AG20443 (cell line): Measurements from ENCODE around the gene TIMM50.

Source experiments
- DNase-seq: peaks from one replicate; pipeline ENCODE4 v3.0.0; 2012; ENCODE audit warnings: low spot score, mixed read lengths

TIMM50 gene

DNA sequence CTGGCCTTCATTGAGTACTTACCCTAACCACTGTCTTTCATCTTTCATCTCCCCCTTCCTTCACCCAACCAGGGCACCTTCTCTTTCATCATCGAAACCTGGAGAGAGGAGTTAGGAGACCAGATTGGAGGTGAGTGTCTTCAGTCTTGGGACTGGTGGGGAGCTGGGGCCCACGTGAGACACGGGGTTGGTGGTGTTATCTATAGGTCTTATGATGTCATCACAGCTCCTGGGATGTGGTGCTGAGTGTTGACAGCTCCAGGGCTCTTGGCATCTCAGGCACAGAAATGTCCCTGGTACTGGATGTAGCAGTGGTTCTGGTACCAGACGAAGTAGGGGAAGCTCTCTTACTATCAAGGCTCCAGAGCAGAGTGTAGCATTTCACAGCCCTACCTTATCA, 19.9 kb downstream of the TIMM50 start:
- DNase-seq = no peak

DNA sequence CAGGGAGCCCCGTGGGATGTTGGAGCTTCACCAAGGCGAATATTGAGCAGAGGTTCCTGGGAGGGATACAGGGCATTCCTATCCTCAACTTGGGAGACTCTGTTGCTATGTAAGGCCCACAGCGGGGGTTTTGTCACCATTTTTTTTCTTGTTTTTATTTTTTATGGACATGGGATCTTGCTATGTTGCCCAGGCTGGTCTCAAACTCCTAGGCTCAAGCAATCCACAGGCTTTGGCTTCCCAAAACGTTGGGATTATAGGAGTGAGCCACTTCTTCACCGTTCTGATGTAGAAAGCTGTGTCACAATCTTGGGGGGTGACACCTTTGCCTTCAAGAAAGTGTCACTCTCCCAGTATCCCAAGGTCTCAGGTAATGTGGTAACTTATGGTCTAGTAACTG, 20.7 kb downstream of the TIMM50 start:
- no peak for DNase-seq

GRCh38 chr19:39502640-39503417, 22.2 kb downstream of the TIMM50 start:
- DNase-seq = peak; percentile 95

GRCh38 chr19:39506598-39506943, 25.9 kb downstream of the TIMM50 start:
- DNase-seq = no peak

DNA sequence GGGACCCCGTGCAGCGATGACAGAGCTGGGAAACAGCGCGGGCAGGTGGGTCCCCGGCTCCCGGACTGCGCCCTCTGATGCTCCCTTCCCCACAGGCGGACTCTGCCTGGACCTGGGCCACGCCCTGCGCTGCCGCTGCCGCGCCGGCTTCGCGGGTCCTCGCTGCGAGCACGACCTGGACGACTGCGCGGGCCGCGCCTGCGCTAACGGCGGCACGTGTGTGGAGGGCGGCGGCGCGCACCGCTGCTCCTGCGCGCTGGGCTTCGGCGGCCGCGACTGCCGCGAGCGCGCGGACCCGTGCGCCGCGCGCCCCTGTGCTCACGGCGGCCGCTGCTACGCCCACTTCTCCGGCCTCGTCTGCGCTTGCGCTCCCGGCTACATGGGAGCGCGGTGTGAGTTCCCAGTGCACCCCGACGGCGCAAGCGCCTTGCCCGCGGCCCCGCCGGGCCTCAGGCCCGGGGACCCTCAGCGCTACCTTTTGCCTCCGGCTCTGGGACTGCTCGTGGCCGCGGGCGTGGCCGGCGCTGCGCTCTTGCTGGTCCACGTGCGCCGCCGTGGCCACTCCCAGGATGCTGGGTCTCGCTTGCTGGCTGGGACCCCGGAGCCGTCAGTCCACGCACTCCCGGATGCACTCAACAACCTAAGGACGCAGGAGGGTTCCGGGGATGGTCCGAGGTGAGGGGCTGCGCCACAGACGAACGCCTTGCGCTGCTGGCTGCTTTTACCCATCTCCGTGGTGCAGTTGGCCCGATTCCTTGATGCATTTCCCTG, 26.5 kb downstream of the TIMM50 start:
- DNase-seq = peak; percentile 88

DNA sequence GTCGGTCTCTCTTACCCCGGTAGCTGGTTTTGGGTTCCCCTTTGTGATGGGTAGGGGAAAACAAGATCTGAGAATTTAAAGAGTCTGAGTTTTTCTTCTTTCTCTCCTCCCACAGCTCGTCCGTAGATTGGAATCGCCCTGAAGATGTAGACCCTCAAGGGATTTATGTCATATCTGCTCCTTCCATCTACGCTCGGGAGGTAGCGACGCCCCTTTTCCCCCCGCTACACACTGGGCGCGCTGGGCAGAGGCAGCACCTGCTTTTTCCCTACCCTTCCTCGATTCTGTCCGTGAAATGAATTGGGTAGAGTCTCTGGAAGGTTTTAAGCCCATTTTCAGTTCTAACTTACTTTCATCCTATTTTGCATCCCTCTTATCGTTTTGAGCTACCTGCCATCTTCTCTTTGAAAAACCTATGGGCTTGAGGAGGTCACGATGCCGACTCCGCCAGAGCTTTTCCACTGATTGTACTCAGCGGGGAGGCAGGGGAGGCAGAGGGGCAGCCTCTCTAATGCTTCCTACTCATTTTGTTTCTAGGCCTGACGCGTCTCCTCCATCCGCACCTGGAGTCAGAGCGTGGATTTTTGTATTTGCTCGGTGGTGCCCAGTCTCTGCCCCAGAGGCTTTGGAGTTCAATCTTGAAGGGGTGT, 27.2 kb downstream of the TIMM50 start:
- no peak for DNase-seq

DNA sequence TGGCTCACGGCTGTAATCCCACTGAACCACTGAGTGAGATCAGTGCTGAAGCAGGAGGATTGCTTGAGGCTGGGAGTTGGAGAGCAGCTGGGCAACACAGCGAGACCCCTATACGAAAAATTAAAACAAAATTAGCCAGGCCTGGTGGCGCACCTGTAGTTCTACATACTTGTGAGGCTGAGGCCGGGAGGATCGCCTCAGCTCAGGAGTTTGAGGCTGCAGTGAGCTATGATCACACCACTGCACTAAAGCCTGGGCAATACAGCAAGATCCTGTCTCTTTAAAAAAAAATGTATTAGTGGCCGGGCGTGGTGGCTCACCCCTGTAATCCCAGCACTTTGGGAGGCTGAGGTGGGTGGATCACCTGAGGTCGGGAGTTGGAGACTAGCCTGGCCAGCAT, 28.0 kb downstream of the TIMM50 start:
- no peak for DNase-seq

DNA sequence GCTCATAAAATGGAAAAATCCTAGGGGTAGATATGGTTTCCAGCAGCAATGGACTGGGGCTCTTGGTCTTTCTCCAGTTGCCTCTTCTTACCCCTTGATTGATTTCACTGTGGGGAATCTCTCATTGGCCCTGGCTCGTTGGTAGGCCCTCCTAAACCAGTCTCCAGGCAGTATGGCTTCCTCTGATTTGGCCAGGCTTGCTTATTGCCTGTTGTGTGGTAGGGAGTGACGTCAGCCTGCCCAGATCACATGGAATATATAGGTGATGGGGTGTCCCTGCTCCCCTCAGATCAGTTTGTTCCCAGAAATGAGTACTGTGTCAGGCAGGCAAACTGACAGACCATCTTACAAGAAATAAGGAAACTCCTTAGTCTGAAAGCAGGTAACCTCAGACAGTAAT, 28.6 kb downstream of the TIMM50 start:
- no peak for DNase-seq

DNA sequence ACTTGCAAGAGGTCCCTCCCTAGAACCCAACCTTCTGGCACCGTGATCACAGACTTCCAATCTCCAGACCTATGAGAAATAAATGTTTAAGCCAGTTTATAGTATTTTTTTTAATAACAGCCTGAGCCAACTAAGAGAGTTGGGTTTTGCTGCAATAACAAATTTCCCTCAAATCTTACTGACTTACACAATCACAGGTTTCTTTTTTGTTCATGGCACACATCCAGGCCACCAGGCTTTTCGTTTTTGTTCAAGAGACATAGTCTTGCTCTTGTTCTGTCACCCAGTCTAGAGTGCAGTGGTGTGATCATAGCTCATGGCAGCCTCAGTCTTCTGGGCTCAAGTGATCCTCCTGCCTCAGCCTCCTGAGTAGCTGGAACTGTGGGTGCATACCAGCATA, 32.4 kb downstream of the TIMM50 start:
- no peak for DNase-seq

DNA sequence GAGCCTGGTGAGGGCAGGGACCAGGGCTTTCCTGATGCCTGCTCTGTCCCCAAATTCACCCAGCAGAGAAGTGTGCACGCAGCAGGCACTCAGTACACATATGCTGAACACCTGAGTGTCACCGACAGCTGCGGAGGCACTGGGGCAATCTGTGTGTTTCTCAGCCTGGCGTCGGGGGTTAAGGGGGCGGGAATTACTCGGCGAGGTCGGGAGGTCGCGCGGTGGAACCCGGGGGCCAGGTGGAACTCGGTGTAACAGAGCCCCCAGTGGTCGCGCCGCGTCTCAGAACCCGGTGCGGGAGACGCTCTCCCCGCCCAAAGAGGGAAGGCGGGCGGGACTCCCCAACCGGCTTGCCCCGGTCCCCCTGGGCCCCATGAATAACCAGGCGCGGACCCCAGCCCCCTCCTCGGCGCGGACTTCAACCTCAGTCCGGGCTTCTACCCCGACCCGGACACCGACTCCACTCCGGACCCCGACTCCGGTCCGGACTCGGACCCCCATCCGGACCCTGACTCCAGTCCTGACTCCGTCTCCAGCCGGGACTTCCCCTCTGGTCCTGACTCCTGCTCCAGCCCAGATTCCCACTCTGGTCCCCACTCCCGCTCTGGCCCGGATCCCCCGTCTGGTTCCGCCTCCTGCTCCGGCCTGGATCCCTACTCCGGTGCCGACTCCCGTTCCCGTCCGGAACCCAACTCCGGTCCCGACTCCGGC, 34.4 kb downstream of the TIMM50 start, which contains the start of gene SELENOV:
TSS of gene SELENOV (plus strand) at position 300 of the 711 bp plus-strand sequence. CDS start at position 374, 74 bp downstream.
- DNase-seq = peak; percentile 37

GRCh38 chr19:39515551-39516191, 35.0 kb downstream of the TIMM50 start:
- no peak for DNase-seq

DNA sequence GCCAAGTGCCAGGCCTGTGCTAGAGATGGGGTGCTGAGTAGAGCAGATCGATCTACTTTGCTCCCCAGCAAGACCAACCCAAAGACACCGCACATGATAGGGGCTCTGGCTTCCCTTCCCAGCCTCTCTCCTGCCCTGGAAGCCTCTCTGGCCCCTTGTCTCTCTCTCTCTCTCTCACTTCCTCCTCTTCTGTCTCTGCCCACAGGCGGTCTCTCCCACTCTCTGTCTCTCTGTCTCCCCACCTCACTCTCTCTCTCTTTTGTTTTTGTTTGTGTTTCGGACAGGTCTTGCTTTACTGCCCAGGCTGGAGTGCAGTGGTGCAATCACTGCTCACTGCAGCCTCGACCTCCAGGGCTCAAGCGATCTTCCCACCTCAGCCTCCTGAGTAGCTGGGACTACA, 35.6 kb downstream of the TIMM50 start:
- no peak for DNase-seq

DNA sequence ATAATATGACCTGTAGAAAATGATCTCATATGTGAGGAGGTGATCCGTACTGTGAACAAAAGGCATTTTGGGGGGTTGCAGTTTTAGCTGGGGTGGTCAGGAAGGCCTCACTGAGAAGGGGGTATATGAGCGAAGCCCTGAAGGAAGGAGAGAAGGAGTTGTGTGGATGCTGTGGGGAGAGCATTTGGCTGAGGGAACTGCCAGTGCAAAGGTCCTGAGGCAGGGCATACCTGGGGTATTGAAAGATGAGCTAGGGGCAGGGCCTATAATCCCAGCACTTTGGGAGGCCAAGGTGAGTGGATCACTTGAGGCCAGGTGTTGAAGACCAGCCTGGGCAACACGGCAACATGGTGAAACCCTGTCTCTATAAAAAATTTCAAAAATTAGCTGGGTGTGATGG, 36.8 kb downstream of the TIMM50 start:
- DNase-seq = no peak

DNA sequence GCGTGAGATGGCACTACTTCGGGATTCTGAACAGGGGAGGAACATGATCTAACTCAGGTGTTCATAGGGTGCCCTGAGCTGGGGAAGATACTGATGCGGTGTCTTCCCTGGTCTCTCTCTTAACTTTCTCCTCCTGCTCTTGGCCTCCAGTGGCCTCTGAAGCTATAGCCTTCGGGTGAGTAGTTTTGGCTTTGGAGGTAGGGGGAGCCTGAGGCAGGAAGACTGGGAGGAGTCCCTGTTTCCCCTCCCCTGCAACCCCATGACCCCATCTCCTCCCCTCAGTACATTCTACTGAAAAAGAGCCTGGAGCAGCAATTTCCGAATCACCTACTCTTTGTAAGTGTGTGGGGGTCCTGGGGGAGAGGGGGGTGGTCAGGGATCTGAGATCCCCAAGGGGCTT, 37.8 kb downstream of the TIMM50 start:
- no peak for DNase-seq

DNA sequence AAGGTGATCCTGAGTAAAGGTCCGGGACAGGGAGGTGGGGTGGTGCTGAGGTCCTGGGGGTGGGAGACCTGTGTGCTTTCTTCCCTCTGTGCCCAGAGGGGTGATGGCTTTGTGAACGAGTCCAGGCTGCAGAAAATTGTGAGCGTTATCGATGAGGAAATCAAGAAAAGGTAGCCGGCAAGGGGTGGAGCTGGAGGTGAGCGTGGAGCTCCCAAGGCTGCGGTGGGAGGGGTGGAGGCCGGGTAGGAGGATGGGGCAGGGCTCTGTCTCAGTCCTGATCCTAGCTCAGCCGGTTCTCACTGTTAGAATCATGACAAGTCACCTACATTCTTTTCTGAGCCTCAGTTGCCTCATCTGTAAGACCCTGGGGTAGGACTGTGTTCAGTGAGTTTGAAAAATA, 38.3 kb downstream of the TIMM50 start:
- DNase-seq = no peak

GRCh38 chr19:39520541-39521484, 40.2 kb downstream of the TIMM50 start:
- no peak for DNase-seq

GRCh38 chr19:39524495-39524894, 43.9 kb downstream of the TIMM50 start:
- DNase-seq = no peak

DNA sequence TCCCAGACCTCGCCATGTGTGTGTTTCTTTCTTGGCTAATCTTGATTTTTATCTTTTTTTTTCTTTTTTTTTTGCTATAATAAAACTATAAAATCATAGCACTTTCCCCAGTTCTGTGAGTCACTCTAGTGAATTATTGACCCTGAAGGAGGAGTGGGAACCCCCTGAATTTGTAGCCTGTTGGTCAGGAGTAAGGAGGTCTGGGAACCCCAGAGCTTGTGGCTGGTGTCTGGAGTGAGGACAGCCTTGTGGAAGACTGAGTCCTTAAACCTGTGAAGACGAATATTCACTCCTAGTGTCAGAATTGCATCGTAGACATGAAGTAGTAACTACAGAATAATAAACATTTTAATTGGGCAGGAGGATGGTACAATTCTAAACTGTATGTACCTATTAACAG, 44.6 kb downstream of the TIMM50 start:
- no peak for DNase-seq

DNA sequence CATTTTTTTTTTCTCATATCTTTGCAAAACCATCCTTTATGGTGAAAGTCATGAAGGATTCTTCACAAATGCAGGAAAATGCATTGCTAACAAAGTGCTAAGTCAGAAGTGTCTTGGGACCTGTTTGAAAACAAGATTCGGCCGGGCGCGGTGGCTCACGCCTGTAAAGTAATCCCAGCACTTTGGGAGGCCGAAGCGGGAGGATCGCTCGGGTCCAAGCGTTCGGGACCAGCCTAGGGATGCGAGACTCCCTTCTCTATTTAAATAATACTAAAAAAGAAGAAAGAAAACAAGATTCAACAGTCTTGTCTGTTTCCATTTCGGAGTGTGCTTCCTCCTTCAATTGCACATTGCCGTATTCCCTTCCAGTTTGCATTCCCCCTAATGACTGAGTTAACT, 51.2 kb downstream of the TIMM50 start:
- DNase-seq = no peak

DNA sequence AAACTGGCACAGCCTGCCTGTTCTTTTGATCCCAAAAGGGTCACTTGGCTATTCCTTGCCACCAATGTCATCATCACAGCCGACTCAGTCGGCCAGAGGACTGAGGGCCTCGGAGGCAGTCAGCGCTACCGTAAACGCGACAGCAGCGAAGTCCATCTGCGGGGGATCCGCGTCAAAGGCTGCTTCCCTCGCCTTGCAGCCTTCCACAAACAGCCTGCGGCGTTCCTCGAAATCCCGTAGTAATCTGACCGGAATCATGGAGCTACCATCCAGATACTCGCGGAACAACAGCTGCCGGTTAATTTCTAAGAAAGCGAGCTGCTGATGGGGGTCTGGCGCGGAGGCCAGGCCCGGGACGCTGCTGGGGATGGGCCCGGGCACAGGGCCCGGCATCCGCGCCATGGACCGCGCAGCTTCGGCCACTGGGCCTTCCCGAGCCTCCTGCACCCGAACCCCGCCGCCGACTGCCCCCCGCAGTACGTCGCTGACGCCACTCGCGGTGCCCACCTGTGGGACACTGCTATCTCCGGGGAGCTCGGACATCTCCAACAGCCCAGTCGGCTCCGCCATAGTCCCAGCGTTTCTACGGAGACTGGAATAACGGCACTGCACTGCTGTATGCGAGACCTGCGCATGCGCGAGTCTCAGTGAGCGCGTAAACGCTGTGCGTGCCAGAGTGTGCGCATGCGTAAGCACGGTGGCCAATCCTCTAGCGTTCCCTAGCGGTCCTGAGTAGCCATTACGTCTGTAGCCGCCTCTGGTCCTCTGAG, 51.8 kb downstream of the TIMM50 start, which contains the start of gene EID2B:
TSS of gene EID2B (minus strand) at position 620 of the 770 bp plus-strand sequence. CDS start at position 570, 50 bp downstream.
- peak; percentile 99 for DNase-seq
